Superior temporal gyrus (tissue), 1 donor: Measurements from ENCODE around the gene DBP.
"Not testable (repeated sequence)": the region's sequence is repeated elsewhere in the genome, so short reads cannot be mapped to it uniquely, and the experiment has no call there.

Experiments
- DNase-seq: peaks from one replicate; pipeline ENCODE4 v3.0.0-alpha.2; 2016; ENCODE audit errors: extremely low spot score

Gene DBP, protein sequence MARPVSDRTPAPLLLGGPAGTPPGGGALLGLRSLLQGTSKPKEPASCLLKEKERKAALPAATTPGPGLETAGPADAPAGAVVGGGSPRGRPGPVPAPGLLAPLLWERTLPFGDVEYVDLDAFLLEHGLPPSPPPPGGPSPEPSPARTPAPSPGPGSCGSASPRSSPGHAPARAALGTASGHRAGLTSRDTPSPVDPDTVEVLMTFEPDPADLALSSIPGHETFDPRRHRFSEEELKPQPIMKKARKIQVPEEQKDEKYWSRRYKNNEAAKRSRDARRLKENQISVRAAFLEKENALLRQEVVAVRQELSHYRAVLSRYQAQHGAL

GRCh38 chr19:48636859-48637448 lies at the start of gene DBP:
DBP (minus strand) TSS chr19:48637379; CDS start chr19:48636994, 385 bp downstream.
- DNase-seq: no peak

DNA sequence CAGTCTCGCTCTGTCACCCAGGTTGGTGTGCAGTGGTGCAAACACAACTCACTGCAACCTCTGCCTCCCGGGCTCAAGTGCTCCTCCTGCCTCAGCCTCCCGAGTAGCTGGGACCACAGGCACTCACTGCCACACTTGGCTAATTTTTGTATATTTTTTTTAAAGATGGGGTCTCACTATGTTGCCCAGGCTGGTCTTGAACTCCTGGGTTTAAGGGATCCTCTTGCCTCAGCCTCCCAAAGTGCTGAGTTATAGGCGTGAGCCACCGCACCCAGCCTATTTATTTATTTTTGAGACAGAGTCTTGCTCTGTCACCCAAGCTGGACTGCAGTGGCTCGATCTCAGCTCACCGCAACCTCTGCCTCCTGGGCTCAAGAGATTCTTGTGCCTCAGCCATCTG lies 49.5 kb upstream of the DBP start:
- not testable (repeated sequence) for DNase-seq

DNA sequence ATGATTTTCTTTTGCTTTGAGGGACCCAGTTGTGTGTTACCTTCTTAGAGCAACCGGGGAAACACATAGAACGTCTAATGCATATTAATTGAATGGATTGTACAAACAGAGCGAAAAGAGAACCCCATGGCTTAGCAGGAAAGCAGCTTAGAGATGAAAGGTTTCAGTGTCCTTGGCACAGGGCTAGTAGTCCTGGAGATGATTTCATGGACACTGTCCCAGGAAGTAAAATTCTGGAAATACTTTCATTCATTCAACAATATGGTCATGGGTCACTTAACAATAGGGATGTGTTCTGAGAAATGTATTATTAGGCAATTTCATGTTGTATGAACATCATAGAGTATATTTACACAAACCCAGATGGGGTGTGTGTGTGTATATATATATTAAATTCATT lies 48.9 kb upstream of the DBP start:
- no peak for DNase-seq

GRCh38 chr19:48685583-48685982 lies 48.4 kb upstream of the DBP start:
- DNase-seq: no peak

DNA sequence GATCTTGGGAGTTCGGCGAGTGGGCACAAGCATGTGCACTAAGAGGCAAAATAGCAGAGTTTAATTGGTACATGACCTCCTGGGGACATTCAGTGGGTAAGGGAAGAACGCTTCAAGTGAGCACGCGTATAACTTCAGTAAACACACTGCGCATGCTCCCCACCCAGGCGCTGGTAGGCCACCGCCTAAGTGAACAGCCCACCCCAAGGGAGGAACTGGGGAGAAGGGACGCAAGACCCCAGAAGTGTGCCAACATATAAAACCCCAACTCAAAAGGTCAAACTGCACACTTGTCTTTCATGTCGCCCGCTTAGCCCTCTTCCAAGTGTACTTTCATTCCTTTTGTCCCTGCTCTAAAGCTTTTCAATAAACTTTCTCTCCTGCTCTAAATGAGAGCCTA lies 46.2 kb upstream of the DBP start:
- peak; percentile 75 for DNase-seq

DNA sequence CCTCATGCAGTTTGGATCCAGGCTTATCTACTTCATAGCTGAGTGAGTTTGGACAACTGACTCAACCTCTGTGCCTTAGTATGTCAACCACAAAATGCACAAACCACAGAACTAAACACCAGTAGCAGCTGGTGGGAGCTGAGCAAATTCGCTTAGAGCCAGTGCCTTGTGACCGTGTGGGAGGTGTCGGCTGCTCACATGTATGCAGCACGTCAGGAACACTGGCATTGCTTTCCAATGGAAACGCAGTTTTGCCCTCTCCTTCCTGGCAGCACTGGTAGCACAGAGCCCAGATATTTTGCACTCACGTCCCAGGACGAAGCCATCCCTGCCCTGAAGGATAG lies 43.9 kb upstream of the DBP start:
- DNase-seq: peak; percentile 62

GRCh38 chr19:48680436-48681126 lies 43.4 kb upstream of the DBP start:
- DNase-seq: no peak

- not testable (repeated sequence) for DNase-seq
Measured at GRCh38 chr19:48680006-48680405, 42.8 kb upstream of the DBP start.

- no peak for DNase-seq
Measured at GRCh38 chr19:48678201-48678600, 41.0 kb upstream of the DBP start.

DNA sequence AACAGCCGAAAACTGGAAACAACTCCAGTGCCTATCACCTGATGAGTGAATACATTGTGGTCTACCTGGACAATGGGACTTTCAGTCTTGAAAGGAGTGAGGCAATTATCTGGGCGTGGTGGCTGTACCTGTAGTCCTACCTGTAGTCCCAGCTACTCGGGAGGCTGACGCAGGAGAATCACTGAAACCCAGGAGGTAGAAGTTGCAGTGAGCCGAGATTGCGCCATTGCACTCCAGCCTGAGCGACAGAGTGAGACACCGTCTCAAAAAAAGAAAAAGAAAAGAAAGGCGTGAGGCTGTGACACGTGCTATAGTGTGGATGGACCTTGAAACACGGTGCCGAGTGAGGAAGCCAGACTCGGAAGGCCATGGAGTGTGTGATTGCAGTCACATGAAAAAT lies 39.7 kb upstream of the DBP start:
- DNase-seq: no peak

- DNase-seq: no peak
Measured at GRCh38 chr19:48676487-48676886, 39.3 kb upstream of the DBP start.

GRCh38 chr19:48674921-48675824 lies 38.0 kb upstream of the DBP start:
- DNase-seq: peak; percentile 95

GRCh38 chr19:48674216-48674809 lies 37.1 kb upstream of the DBP start:
- DNase-seq: no peak

GRCh38 chr19:48673436-48674100 lies 36.4 kb upstream of the DBP start:
- DNase-seq: no peak

DNA sequence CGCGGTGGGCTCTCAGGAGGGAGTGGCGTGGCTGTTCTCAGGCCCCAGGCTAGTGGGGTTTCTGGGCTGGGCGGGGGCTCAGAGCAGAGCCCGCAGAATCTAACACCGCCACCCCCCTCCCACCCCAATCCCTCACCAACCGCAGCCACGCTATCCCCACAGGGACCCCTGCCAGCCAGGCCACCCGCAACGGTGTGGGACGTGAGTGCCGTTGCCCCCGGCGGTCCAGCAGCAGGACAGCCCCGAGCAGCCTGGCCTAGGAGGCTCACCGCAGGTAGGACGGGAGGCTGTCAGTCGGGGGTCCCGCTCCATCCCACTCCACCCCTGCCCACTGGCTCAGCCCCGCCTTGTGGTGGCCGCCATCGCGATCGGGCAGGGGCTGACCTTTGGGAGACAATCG lies 35.8 kb upstream of the DBP start, which contains the start of gene NTN5:
NTN5 (minus strand) TSS at position 24 of the 400 bp plus-strand sequence. CDS start 2,031 bp downstream, outside the sequence.
- no peak for DNase-seq

DNA sequence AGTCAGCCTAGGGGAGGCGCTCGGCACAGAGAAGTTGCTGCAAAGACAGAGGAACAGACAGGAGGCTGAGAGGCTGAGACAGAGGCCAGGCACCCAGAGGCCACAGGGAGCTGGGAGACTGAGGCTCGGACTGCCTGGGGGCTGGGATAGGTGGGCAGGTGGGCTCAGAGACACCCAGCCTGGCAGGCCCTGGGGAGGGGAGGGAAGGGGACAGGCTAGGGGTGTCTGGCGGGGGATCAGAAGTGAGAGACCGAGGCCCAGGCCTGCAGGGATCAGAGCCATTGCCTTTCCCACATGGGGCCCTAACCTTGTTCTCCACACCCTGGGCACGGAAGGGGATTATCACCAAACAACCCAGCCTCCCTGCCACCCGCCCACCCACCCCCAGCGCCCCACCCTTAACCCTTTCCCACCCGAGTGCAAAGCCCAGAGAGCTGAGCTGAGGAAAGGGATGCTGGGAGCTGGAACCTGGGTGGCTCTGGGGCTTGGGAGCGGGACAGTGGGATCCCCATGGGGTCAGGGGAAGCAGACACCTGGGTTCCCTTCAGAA lies 34.3 kb upstream of the DBP start:
- DNase-seq: no peak

DNA sequence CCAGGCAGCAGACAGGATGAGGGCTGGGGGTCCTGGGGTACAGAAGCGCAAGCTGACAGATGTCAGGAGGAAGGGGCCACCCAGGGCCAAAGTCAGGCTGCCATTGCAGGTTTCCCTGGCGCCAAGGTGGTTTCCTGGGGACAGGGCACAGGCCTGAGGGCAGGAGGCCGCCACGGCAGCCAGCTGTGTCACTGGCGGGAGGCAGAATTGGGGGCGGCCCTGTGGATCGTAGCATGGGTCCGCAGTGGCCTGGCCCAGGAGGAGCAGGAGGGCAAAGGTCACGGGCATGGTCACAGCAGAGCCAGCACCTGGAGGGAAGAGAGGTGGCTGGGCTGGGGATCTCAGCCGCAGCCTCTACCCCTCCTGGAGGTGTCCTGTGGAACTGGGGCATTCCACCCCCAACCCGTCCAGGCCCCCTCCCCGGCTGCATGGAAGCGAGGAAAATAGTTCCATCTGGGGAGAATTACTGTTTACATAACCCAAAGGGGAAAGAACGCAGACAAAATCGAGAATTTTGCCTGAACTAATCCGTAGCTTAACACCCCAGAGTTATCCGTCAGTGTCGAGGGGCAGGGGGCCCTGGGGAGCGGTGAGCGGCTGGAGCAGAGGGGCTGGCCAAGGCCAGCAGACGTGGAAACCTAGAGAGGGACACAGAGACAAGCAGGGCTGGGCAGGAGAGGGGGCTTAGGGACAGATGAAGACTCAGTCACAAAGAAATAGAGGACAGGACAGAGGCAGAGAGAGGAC lies 33.7 kb upstream of the DBP start:
- no peak for DNase-seq

DNA sequence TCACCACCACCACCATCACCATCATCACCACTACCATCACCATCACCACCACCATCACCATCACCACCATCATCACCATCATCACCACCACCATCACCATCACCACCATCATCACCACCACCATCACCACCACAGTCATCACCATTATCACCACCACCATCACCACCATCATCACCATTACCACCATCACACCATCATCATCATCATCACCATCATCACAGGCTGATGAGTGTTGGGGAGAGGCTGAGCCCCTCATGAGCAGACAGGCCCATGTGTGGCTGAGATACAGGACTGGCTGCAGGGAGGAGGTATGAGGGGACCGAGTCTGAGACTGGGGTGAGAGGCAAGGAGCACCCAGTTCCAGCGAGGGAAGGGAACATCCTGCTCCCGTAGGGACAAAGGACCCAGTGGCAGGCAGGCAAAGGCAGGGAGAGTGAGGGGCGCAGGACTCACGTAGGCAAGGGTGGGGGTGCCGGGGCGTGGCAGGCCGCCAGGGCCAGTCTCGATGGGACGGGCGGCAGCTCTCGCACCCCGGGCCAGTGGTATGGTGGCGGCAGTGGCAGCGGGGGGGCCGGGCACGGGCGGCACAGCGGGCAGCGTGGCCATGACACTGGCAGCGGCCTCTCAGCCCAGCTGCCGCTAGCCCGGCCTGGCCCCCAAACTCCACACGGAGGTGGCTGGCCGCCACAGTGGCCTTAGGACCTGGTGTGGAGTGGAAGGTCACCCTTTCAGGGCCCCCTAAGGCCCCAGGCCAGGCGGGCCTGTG lies 32.9 kb upstream of the DBP start:
- no peak for DNase-seq

- no peak for DNase-seq
Measured at GRCh38 chr19:48668761-48669160, 31.6 kb upstream of the DBP start.
